ENCODE data around the gene PREX1.

- TF ChIP-seq CTCF (IDR thresholded peaks at IDR 0.05) (no peak), TCF7L2 (IDR thresholded peaks at IDR 0.05; ENCODE audit: low read depth, low read length) (no peak)
Measured at GRCh38 chr20:48626938-48627736, 200.7 kb downstream of the PREX1 start.

All from Panc1 (cell line).